ENCODE results near the gene CRMP1.

CRMP1 gene

DNA sequence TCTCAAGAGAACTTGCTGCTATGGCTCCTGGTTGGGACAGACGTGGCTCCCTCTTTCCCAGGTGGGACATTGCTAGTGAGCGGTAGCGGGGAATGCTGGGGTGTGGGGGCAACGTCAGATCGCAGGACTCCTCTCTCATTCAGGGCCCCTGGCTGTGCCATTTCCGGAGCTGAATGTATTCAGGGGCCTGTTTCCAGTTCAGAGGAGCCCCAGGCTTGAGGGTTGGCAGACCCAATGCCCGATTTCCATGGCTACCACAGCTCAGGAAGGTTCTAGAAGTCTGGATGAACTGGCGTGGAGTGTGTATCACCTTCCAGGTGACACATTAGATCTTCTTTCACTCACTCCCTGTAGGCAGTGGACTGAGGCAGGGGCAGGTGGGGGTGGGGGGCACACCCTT is 26.2 kb upstream of the CRMP1 start:
- no peak for DNase-seq

- DNase-seq, result no peak
Observed at GRCh38 chr4:5918331-5918985, 25.6 kb upstream of the CRMP1 start.

- no peak for DNase-seq
Observed at GRCh38 chr4:5917672-5918071, 24.8 kb upstream of the CRMP1 start.

GRCh38 chr4:5916229-5916628 is 23.3 kb upstream of the CRMP1 start:
- DNase-seq, result no peak

DNA sequence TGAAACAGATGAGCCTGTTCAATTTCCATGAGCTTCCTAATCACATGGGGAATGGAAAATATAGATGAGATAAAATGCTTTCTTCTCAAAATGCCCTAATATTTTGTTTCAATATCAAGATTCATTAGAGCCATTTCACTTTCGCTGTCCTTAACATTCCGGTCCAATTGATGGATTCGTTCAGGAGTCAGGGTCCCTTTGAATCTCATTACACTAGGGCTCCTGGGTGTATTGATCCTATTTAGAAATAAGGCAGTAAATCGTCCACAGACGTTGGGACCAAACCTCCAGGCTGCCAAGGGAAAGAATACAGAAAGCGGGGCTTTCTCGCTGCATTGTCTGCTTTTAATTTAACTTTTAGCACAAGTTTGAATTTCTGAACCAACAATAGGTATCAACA is 20.6 kb upstream of the CRMP1 start:
- no peak for DNase-seq

- no peak for DNase-seq
Observed at GRCh38 chr4:5912614-5913019, 19.7 kb upstream of the CRMP1 start.

GRCh38 chr4:5908876-5909427 is 16.1 kb upstream of the CRMP1 start:
- DNase-seq, result no peak

DNA sequence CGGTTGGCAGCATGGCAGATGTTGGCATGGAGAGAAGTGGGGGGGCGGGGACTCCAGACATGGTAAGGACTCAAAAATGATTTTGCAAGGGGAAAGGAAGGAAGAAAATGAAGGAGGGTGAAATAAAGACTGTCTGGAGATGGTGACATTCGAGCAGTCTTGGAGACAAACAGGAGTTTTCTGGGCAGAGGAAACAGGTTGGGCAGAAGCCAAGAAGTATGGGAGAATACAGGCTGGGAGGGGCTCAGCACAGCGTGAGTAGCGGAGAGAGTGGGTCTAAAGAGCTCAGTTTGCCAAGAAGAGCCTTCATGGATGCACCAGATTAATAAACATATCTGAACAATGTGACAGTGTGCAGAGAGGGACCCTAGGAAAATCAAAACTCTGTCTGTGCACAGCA is 13.3 kb upstream of the CRMP1 start:
- DNase-seq, result no peak

DNA sequence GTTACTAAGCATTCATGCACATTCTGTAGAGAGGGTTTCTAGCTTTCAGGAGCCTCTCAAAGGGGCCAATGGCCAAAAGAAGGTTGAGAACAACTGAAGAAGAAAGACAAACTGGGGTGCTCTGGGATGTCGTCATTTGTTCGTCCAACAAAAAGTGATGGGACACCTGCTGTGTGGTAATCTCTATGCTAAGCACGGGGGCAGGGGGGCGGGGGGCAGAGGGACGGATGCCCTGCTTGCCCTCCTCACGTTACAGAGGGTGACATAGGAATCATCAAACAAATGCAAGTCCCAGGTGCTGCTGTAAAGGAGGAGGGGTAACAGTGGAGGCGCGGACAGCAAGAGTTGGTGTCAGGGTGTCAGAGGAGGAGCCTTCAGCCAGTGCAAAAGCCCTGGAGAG is 12.8 kb upstream of the CRMP1 start:
- DNase-seq, result no peak

GRCh38 chr4:5900844-5901243 is 8.0 kb upstream of the CRMP1 start:
- no peak for DNase-seq

DNA sequence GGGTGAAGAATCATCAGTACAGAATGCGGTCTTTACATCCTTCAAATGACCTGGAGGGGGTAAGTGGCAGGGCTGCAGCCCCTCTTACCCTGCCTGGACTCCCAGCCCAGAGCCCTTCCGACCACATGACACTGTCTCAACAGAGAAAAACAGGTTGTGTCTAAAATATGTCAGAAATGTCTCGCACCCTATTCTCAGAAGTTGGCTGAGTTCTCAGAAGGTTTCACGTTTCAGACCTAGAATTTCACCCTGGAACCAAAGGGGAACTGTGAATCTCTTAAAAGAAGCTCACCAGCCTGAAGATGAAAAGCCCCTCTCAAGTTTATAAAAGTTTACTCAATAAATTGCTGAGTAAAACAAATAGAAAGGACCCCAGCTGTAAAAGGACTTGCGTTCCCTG is 7.0 kb upstream of the CRMP1 start:
- DNase-seq, result no peak

DNA sequence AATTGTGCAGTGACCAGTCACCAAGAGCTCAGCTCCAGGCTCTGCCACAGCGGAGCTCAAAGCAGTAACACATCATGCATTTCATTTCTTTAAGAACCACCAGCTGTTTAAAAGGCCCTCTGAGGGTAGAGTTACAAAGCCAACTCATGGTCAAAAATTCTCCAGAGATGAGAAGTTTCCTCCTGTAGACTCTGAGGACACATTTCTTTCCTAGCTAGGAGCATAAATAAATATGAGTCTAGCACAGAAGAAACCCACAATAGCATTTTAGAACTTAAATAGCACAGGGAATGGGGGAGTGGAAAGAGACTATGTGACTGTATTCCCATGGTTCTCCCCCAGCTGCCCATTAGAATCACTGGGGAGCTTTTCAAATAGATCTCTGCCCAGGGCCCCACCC is 6.5 kb upstream of the CRMP1 start:
- DNase-seq, result no peak

DNA sequence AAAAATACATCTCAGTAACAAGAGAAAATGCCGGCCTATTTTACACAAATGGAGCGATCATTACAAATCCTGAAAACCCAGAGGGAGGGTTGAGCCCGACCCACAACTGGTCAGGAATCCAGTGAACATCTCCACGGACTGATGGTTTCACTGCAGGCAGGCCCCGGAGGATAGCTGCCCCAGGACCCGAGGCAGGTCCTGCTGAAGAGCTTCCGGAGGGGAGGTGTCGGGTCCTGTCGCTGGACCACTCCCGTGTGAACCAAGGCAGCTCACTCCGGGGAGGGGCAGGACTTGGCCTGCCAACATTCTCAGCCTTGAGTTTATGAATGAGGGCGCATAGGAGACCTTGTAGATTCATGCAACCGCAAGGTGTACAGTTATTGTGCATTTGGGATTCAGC is 4.8 kb upstream of the CRMP1 start:
- no peak for DNase-seq

GRCh38 chr4:5895287-5895686 is 2.4 kb upstream of the CRMP1 start:
- DNase-seq, result no peak

GRCh38 chr4:5894266-5894665 is 1.4 kb upstream of the CRMP1 start:
- no peak for DNase-seq

GRCh38 chr4:5893591-5893990 is 705 bp upstream of the CRMP1 start:
- no peak for DNase-seq

DNA sequence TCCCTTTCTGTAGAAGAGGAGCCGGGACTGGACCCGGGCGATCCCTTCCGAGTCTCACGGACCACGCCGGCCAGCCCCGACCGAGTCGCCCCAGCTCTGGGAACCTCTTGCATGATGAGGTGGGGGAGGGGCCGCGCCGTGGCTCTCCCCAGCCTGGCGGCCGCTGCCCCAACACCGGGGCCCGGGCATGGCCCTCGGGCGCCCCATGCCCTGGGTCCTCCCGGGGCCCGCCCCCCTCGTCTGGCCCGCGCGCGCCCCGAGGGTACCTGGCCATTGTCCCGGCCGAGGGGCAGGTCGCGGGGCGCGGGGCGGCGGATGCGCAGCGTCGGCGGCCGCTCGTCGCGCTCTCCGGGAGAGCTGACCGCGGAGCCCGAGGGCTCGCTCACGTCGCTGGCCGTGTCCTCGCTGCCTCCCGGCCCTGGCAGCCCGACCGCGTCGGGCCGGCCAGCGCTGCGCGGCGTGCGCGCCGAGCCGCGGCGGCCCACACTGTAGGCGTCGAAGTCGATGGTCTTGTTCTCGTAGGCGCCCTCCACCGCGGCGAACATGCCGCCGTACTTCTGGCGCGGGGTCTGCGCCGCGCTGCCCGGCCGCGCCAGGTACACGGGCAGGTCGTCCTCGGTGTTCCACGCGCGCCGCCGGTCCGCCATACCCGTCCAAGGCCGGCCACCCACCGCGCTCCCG is 423 bp downstream of the CRMP1 start:
- no peak for DNase-seq

- DNase-seq, result no peak
Observed at GRCh38 chr4:5891563-5892322, 1.1 kb downstream of the CRMP1 start.

DNA sequence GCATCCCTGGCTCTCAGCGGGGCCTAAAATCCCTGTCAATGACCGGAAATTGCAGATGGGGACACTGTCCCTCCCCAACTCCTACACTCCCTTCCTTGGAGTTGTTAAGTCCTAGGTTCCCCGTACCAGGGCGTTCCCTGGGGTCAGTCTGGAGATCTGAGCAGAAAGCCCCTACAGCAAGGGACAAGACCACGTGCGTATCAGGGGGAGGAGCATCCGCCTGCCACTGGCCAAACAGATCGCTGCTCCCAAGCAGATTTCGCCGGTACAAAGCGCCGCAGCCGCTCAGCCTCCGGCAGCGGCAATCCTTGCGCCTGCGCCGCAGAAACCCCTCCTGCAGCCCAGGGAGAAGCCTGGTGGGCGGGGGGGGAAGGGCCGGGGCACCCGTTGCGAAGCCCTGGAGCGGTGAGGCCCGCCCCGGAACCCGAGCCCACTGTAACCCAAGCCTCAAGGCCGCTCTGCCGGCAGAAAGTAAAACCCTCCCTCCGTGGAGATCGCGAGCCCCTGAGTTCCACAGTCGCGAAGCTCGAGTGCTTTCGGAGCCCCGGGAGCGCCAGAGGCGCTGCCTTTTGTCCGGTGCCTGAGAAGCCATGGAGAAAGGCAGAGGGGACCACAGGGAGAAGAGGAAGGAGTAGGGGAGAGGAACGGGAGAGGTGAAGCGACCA is 2.7 kb downstream of the CRMP1 start:
- no peak for DNase-seq

GRCh38 chr4:5889002-5889696 is 3.7 kb downstream of the CRMP1 start:
- no peak for DNase-seq

- DNase-seq, result no peak
Observed at GRCh38 chr4:5888222-5889001, 4.5 kb downstream of the CRMP1 start.

All from stimulated activated naive CD4-positive, alpha-beta T cell (primary cell).